GM12878 (cell line): ENCODE measurements around the gene UBE2G2. TPM values are rescaled to one million over a fixed set of nuclear protein-coding genes. Genes with fewer than 3 reads are reported as not detected.

Experiments
- ATAC-seq: fragments of 200-7000 bp; cut with Tn5 transposase; 3 replicates; pipeline ENCODE4 v1.9.1; 2020; ENCODE audit warnings: mild to moderate bottlenecking, moderate library complexity
- BruUV-seq: library from RNA; stranded (reverse); fragments of 400-500 nt; replicated peaks from 2 replicates; lab custom pipeline; 2021; lab: Mats Ljungman, UMichigan
- CTCF ChIA-PET: fragments of 300-600 bp; sonication (Branson Sonifier 250); formaldehyde crosslinking; extraction: SDS; loops from one replicate; lab custom pipeline; 2021; ENCODE audit warnings: inconsistent platforms; lab: Yijun Ruan, JAX
- POLR2A ChIA-PET: fragments of 350-600 bp; formaldehyde crosslinking; extraction: SDS; loops from one replicate; lab custom pipeline; 2021; ENCODE audit warnings: inconsistent platforms; lab: Charles Lee
- RAD21 ChIA-PET: fragments of 300-600 bp; sonication (Branson Sonifier 250); formaldehyde crosslinking; loops from one replicate; lab custom pipeline; 2023; ENCODE audit warnings: antibody characterized with exemption; ENCODE audit not compliant: unreplicated experiment; lab: Charles Lee
- SMC1A ChIA-PET: fragments of 300-600 bp; sonication (Branson Sonifier 250); formaldehyde crosslinking; loops from one replicate; lab custom pipeline; 2023; ENCODE audit not compliant: unreplicated experiment, uncharacterized antibody; lab: Charles Lee
- DNase-seq: peaks from one replicate; pipeline ENCODE4 v3.0.0-alpha.2; 2011; ENCODE audit warnings: low read depth, low spot score
- FAIRE-seq: peaks from 3 replicates; lab custom pipeline; 2011; peaks lifted over from hg19 to GRCh38; lab: Jason Lieb, UNC
- H2AFZ ChIP-seq: 2 replicates; pipeline ENCODE4 v1.6.0; 2011; ENCODE audit warnings: low read depth, low read length, control low read depth; ENCODE audit not compliant: control insufficient read depth
- H3K27ac ChIP-seq: 2 replicates; pipeline ENCODE4 v1.5.1; 2011; ENCODE audit warnings: control low read depth; ENCODE audit not compliant: control insufficient read depth, insufficient read depth
- H3K27me3 ChIP-seq, 2 experiments: replicated peaks in 1 of 2; 2 replicates each; pipeline versions ENCODE4 v1.6.0 to v1.6.1; 2011; ENCODE audit warnings: low read length in 1 of 2; ENCODE audit not compliant: control insufficient read depth in 2 of 2, insufficient read depth in 2 of 2
- H3K36me3 ChIP-seq, 2 experiments: 2 replicates each; pipeline ENCODE4 v1.5.1; 2011; ENCODE audit warnings: low read length in 1 of 2; ENCODE audit not compliant: control insufficient read depth in 2 of 2, insufficient read depth in 2 of 2
- H3K4me1 ChIP-seq: 2 replicates; pipeline ENCODE4 v1.6.1; 2011; ENCODE audit warnings: mild to moderate bottlenecking, low read length, moderate library complexity, mixed read lengths; ENCODE audit not compliant: control insufficient read depth, insufficient read depth
- H3K4me2 ChIP-seq: 2 replicates; pipeline ENCODE4 v1.6.0; 2011; ENCODE audit warnings: control low read depth; ENCODE audit not compliant: control insufficient read depth, insufficient read depth
- H3K4me3 ChIP-seq: fragments of 200-600 bp; sonication (generic); 2 replicates; pipeline ENCODE4 v1.5.1; 2016
- H3K79me2 ChIP-seq: 2 replicates; pipeline ENCODE4 v1.6.0; 2011; ENCODE audit warnings: low read length; ENCODE audit not compliant: control insufficient read depth, insufficient read depth
- H3K9ac ChIP-seq: 2 replicates; pipeline ENCODE4 v1.8.0; 2011; ENCODE audit warnings: low read length, control low read depth, mixed read lengths; ENCODE audit not compliant: control insufficient read depth, insufficient read depth
- H3K9me3 ChIP-seq: replicated peaks from 3 replicates; pipeline ENCODE4 v1.5.1; 2011; ENCODE audit warnings: mild to moderate bottlenecking, low read length; ENCODE audit not compliant: control insufficient read depth, insufficient read depth
- H4K20me1 ChIP-seq: 2 replicates; pipeline ENCODE4 v1.6.0; 2011; ENCODE audit not compliant: control insufficient read depth, insufficient read depth
- CEBPB ChIP-seq, 2 experiments: fragments of 150-350 bp in 1 of 2; IDR thresholded peaks; 2 replicates each; pipeline ENCODE4 v1.6.1; 2012 to 2014; ENCODE audit warnings: low read depth in 2 of 2, low read length in 2 of 2, borderline replicate concordance in 1 of 2, inconsistent platforms in 1 of 2
- MEF2B ChIP-seq: fragments of 450-650 bp; IDR thresholded peaks from 2 replicates; pipeline ENCODE4 v1.6.1; 2018; ENCODE audit warnings: mild to moderate bottlenecking, moderate library complexity; ENCODE audit not compliant: partially characterized antibody, poor library complexity, severe bottlenecking
- MYC ChIP-seq: IDR thresholded peaks from 2 replicates; pipeline ENCODE4 v1.6.1; 2011; ENCODE audit warnings: mild to moderate bottlenecking, low read length, moderate library complexity, inconsistent platforms; ENCODE audit not compliant: insufficient read depth, insufficient replicate concordance, insufficient read length, severe bottlenecking
- WGBS: methylation state at CpG from one replicate; pipeline ENCODE4 v1.1.6; 2016; ENCODE audit warnings: low lambda C conversion rate; ENCODE audit not compliant: insufficient replicate concordance, insufficient coverage; ENCODE audit errors: missing lambda C conversion rate; 5-methylcytosine and 5-hydroxymethylcytosine counted together
- in situ Hi-C: fragments of 300-500 bp; cut with MboI; formaldehyde crosslinking; loops from 9 replicates; pipeline ENCODE4 v1.14.3; 2018; ENCODE audit warnings: mixed read lengths
- intact Hi-C: fragments of 100-400 bp; cut with micrococcal nuclease; formaldehyde crosslinking; loops from one replicate; pipeline ENCODE4 v1.14.2; 2022; ENCODE audit not compliant: unreplicated experiment
- polyA plus RNA-seq, 11 experiments: library from polyadenylated mRNA; depleted of rRNA in 4 of 11; unstranded in 6 of 11; stranded (reverse) in 5 of 11; fragments of >200 nt; fragmentation: Nextera tagmentation in 4 of 11; fragmentation: Illumina TruSeq in 1 of 11; extraction: Ambion mirVana in 4 of 11; extraction: Trizol in 1 of 11; gene quantifications; 1 replicate in 1 of 11; 2 replicates in 10 of 11; pipeline versions ENCODE4 v1.2.1 to v1.2.3, GENCODE V29; 2011 to 2016; ENCODE audit warnings: inconsistent platforms in 2 of 11, missing spikeins in 2 of 11, low read depth in 1 of 11
- total RNA-seq, 4 experiments: library from RNA; depleted of rRNA in 3 of 4; stranded (reverse); fragments of >200 nt in 3 of 4; fragmentation: Illumina TruSeq in 1 of 4; extraction: Trizol in 1 of 4; gene quantifications; 2 replicates each; pipeline versions ENCODE4 v1.2.1 to v1.2.3, GENCODE V29; 2013 to 2021
- TF ChIP-seq, protein P1 (sequence below): IDR thresholded peaks from 2 replicates; pipeline ENCODE4 v1.6.1; 2012; ENCODE audit warnings: low read depth, low read length, improper control_type of control experiment
- TF ChIP-seq, protein P2 (sequence below): fragments of 150-350 bp; IDR thresholded peaks from 2 replicates; pipeline ENCODE4 v1.6.1; 2016; ENCODE audit warnings: low read depth, low read length

UBE2G2 gene
- total and polyA plus RNA-seq, 10 of the 15 experiments (the other 5 are each of a cell fraction or from before 2014, with no cell fraction given): 27.0 to 139 (median 75.9) TPM

GRCh38 chr21:44761747-44762208 lies 39.8 kb downstream of the UBE2G2 start:
- SMC1A ChIA-PET: no interaction called here
- no peaks in the 10 kb centered on the region for H4K20me1 ChIP-seq
- H3K4me1 ChIP-seq: no peaks in the 10 kb centered on the region; the same call in 1 of the 2 replicates
- DNase-seq (no peak), ATAC-seq (no peak), FAIRE-seq (no peak)
- POLR2A ChIA-PET: no interaction called here
- no peaks in the 10 kb centered on the region for H3K9me3 ChIP-seq
- H3K4me2 ChIP-seq: no peak overlapping the region
- 36% methylated on average over 14 of the region's 14 CpGs for WGBS
- no peaks in the 10 kb centered on the region; a peak in 1 of 4 replicates for H3K36me3 ChIP-seq
- RAD21 ChIA-PET: no interaction called here
- BruUV-seq: no TSS peak
- CTCF ChIA-PET: interaction anchor here (1.1 kb wide), 1 partner anchor 31 kb away, joined by 3 read pairs; no protein-coding TSS in a partner anchor
- no peak overlapping the region for H3K27ac ChIP-seq
- no peaks in the 10 kb centered on the region for H3K79me2 ChIP-seq
- no peak overlapping the region for H2AFZ ChIP-seq
- intact Hi-C loops: no loop called here
- no peak for TF ChIP-seq CEBPB (IDR thresholded peaks at IDR 0.05; ENCODE audit: borderline replicate concordance in 1 of 2, low read depth in 2 of 2, low read length in 2 of 2)
- TF ChIP-seq, protein P1, sequence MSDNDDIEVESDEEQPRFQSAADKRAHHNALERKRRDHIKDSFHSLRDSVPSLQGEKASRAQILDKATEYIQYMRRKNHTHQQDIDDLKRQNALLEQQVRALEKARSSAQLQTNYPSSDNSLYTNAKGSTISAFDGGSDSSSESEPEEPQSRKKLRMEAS: no peak
- TF ChIP-seq, protein P2, sequence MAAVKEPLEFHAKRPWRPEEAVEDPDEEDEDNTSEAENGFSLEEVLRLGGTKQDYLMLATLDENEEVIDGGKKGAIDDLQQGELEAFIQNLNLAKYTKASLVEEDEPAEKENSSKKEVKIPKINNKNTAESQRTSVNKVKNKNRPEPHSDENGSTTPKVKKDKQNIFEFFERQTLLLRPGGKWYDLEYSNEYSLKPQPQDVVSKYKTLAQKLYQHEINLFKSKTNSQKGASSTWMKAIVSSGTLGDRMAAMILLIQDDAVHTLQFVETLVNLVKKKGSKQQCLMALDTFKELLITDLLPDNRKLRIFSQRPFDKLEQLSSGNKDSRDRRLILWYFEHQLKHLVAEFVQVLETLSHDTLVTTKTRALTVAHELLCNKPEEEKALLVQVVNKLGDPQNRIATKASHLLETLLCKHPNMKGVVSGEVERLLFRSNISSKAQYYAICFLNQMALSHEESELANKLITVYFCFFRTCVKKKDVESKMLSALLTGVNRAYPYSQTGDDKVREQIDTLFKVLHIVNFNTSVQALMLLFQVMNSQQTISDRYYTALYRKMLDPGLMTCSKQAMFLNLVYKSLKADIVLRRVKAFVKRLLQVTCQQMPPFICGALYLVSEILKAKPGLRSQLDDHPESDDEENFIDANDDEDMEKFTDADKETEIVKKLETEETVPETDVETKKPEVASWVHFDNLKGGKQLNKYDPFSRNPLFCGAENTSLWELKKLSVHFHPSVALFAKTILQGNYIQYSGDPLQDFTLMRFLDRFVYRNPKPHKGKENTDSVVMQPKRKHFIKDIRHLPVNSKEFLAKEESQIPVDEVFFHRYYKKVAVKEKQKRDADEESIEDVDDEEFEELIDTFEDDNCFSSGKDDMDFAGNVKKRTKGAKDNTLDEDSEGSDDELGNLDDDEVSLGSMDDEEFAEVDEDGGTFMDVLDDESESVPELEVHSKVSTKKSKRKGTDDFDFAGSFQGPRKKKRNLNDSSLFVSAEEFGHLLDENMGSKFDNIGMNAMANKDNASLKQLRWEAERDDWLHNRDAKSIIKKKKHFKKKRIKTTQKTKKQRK: no peak
- no peak for TF ChIP-seq MEF2B
- TF ChIP-seq MYC: no peak
- H3K27me3 ChIP-seq: no peaks in the 10 kb centered on the region
- H3K4me3 ChIP-seq: no peak overlapping the region
- H3K9ac ChIP-seq: no peak overlapping the region
- in situ Hi-C loops: no loop called here
